HG03460 (cell line): Measurements from ENCODE around the gene USP6NL.

ENCODE experiments used
- ATAC-seq: cut with Tn5 transposase; IDR thresholded peaks from one replicate; pipeline ENCODE4 v1.9.1; 2021; ENCODE audit not compliant: unreplicated experiment

The USP6NL gene

GRCh38 chr10:11429439-11430052 is 181.9 kb downstream of the USP6NL start:
- ATAC-seq = no peak

GRCh38 chr10:11425676-11426075 is 185.8 kb downstream of the USP6NL start:
- no peak for ATAC-seq

GRCh38 chr10:11425296-11425610 is 186.2 kb downstream of the USP6NL start:
- ATAC-seq = no peak

- ATAC-seq = no peak
Observed at GRCh38 chr10:11424456-11425295, 186.8 kb downstream of the USP6NL start.

- ATAC-seq = no peak
Observed at GRCh38 chr10:11416974-11417373, 194.5 kb downstream of the USP6NL start.

- ATAC-seq = no peak
Observed at GRCh38 chr10:11415095-11415494, 196.4 kb downstream of the USP6NL start.

- ATAC-seq = no peak
Observed at GRCh38 chr10:11414314-11415038, 197.0 kb downstream of the USP6NL start.

GRCh38 chr10:11411926-11412545 is 199.4 kb downstream of the USP6NL start:
- no peak for ATAC-seq

GRCh38 chr10:11409357-11409756 is 202.1 kb downstream of the USP6NL start:
- no peak for ATAC-seq

- ATAC-seq = no peak
Observed at GRCh38 chr10:11407939-11408338, 203.5 kb downstream of the USP6NL start.

GRCh38 chr10:11406746-11407145 is 204.7 kb downstream of the USP6NL start:
- no peak for ATAC-seq

GRCh38 chr10:11404901-11405300 is 206.5 kb downstream of the USP6NL start:
- ATAC-seq = no peak
